Keratinocyte (primary cell): ENCODE data around the gene SCAF4. TPM values are rescaled to one million over a fixed set of nuclear protein-coding genes. Genes with fewer than 3 reads are reported as not detected.

Source experiments
- DNase-seq: peaks from one replicate; pipeline ENCODE4 v3.0.0-alpha.2; 2011; ENCODE audit warnings: low read depth, missing footprints, low spot score
- FAIRE-seq: peaks from 2 replicates; lab custom pipeline; 2011; peaks lifted over from hg19 to GRCh38; lab: Jason Lieb, UNC
- H2AFZ ChIP-seq: 2 replicates; pipeline ENCODE4 v1.6.0; 2012; ENCODE audit warnings: low read length, control low read depth, inconsistent platforms; ENCODE audit not compliant: control insufficient read depth
- H3K27ac ChIP-seq: 2 replicates; pipeline ENCODE4 v1.5.1; 2011; ENCODE audit warnings: low read length; ENCODE audit not compliant: control insufficient read depth, insufficient read depth
- H3K27me3 ChIP-seq: 3 replicates; pipeline ENCODE4 v1.6.0; 2011; ENCODE audit warnings: low read length; ENCODE audit not compliant: control insufficient read depth, insufficient read depth; ENCODE audit errors: extremely low read depth
- H3K36me3 ChIP-seq, 2 experiments: 2 replicates in 1 of 2; 3 replicates in 1 of 2; pipeline ENCODE4 v1.5.1; 2011; ENCODE audit warnings: low read length in 2 of 2, mild to moderate bottlenecking in 1 of 2; ENCODE audit not compliant: control insufficient read depth in 2 of 2, insufficient read depth in 2 of 2; ENCODE audit errors: extremely low read depth in 1 of 2
- H3K4me1 ChIP-seq: 3 replicates; pipeline ENCODE4 v1.5.1; 2011; ENCODE audit warnings: low read length; ENCODE audit not compliant: control insufficient read depth, insufficient read depth; ENCODE audit errors: extremely low read depth
- H3K4me2 ChIP-seq: 3 replicates; pipeline ENCODE4 v1.6.0; 2011; ENCODE audit warnings: low read depth, low read length; ENCODE audit not compliant: control insufficient read depth, insufficient read depth; ENCODE audit errors: extremely low read depth
- H3K4me3 ChIP-seq, 3 experiments: fragments of 200-600 bp in 1 of 3; sonication (generic) in 1 of 3; 2 replicates in 2 of 3; 3 replicates in 1 of 3; pipeline ENCODE4 v1.5.1; 2011 to 2016; ENCODE audit warnings: low read length in 3 of 3, mild to moderate bottlenecking in 3 of 3, control low read depth in 2 of 3, inconsistent platforms in 1 of 3, low read depth in 1 of 3, mixed read lengths in 1 of 3, mixed run types in 1 of 3, moderate library complexity in 1 of 3; ENCODE audit not compliant: control insufficient read depth in 2 of 3, insufficient read depth in 2 of 3; ENCODE audit errors: extremely low read depth in 1 of 3
- H3K79me2 ChIP-seq: 2 replicates; pipeline ENCODE4 v1.6.0; 2012; ENCODE audit warnings: low read length; ENCODE audit not compliant: control insufficient read depth, insufficient read depth
- H3K9ac ChIP-seq: 3 replicates; pipeline ENCODE4 v1.6.0; 2011; ENCODE audit warnings: low read length; ENCODE audit not compliant: control insufficient read depth, insufficient read depth; ENCODE audit errors: extremely low read depth
- H3K9me1 ChIP-seq: 3 replicates; pipeline ENCODE4 v1.6.0; 2011; ENCODE audit warnings: low read length; ENCODE audit not compliant: control insufficient read depth, insufficient read depth; ENCODE audit errors: extremely low read depth
- H3K9me3 ChIP-seq: 2 replicates; pipeline ENCODE4 v1.5.1; 2012; ENCODE audit warnings: low read depth, low read length; ENCODE audit not compliant: control insufficient read depth
- H4K20me1 ChIP-seq: 3 replicates; pipeline ENCODE4 v1.6.0; 2011; ENCODE audit warnings: low read length; ENCODE audit not compliant: control insufficient read depth, insufficient read depth; ENCODE audit errors: extremely low read depth
- CTCF ChIP-seq, 3 experiments: IDR thresholded peaks in 1 of 3; conservative IDR thresholded peaks in 1 of 3; optimal IDR thresholded peaks in 1 of 3; 2 replicates in 2 of 3; 3 replicates in 1 of 3; pipeline versions ENCODE3 to v1.5.1; 2011; ENCODE audit warnings: low read length in 3 of 3, mild to moderate bottlenecking in 3 of 3, moderate library complexity in 2 of 3, control low read depth in 1 of 3, inconsistent platforms in 1 of 3; ENCODE audit not compliant: insufficient read depth in 2 of 3; ENCODE audit errors: extremely low read depth in 1 of 3
- EZH2 ChIP-seq: IDR thresholded peaks from one replicate; pipeline ENCODE4 v1.6.1; 2012; ENCODE audit warnings: inconsistent platforms, mild to moderate bottlenecking, low read length, moderate library complexity
- dilution Hi-C: fragments of 300-500 bp; cut with MboI; formaldehyde crosslinking; loops from one replicate; pipeline ENCODE4 v1.7.0; 2020; ENCODE audit warnings: low sequenced_read_pairs; ENCODE audit not compliant: extremely low pct_ligation_motif_present
- polyA plus RNA-seq, 5 experiments: library from polyadenylated mRNA; depleted of rRNA in 3 of 5; stranded (reverse) in 3 of 5; stranded (forward) in 1 of 5; unstranded in 1 of 5; fragments of >200 nt; gene quantifications; 1 replicate in 1 of 5; 2 replicates in 3 of 5; 3 replicates in 1 of 5; pipeline versions ENCODE4 v1.2.1 to v1.2.3, GENCODE V29; 2011 to 2012; ENCODE audit warnings: missing spikeins in 2 of 5, low read depth in 1 of 5, low replicate concordance in 1 of 5

The SCAF4 gene
- polyA plus RNA-seq, 1 donor (not counting 4 experiments of a cell fraction or from before 2014, with no cell fraction given): 7.5 TPM

- DNase-seq: no peak
Observed at GRCh38 chr21:31735511-31735992, 3.6 kb upstream of the SCAF4 start.

GRCh38 chr21:31733551-31734149 is 1.7 kb upstream of the SCAF4 start:
- Histone ChIP-seq H3K4me1 (peaks cover 26% of the 10 kb centered on the region), H2AFZ (no peak overlapping the region), H3K79me2 (peaks cover 32% of the 10 kb centered on the region), H3K4me3 (no peak overlapping the region), H3K4me2 (no peak overlapping the region), H3K27me3 (no peaks in the 10 kb centered on the region), H3K9me3 (no peaks in the 10 kb centered on the region), H3K36me3 (no peaks in the 10 kb centered on the region), H4K20me1 (peaks cover 19% of the 10 kb centered on the region), H3K9ac (no peak overlapping the region), H3K27ac (no peak overlapping the region), H3K9me1 (peaks cover 1% of the 10 kb centered on the region)
- dilution Hi-C loops: no loop called here
- peak; percentile 13 for FAIRE-seq
- TF ChIP-seq CTCF (optimal IDR thresholded peaks at IDR 0.05 in 1 of 3, IDR thresholded peaks at IDR 0.05 in 1 of 3, conservative IDR thresholded peaks at IDR 0.05 in 1 of 3; ENCODE audit: extremely low read depth in 1 of 3, insufficient read depth in 2 of 3, low read length in 3 of 3) (no peak), EZH2 (no peak)
- DNase-seq: no peak

More at GRCh38 chr21:31735511-31735992, 3.6 kb upstream of the SCAF4 start:
- Histone ChIP-seq H3K79me2 (peaks cover 13% of the 10 kb centered on the region), H3K9me1 (no peaks in the 10 kb centered on the region), H3K27ac (no peak overlapping the region), H3K9ac (no peak overlapping the region), H4K20me1 (peaks cover 5% of the 10 kb centered on the region), H3K36me3 (no peaks in the 10 kb centered on the region), H2AFZ (no peak overlapping the region), H3K4me2 (no peak overlapping the region), H3K27me3 (no peaks in the 10 kb centered on the region), H3K4me1 (peaks cover 11% of the 10 kb centered on the region), H3K4me3 (no peak overlapping the region), H3K9me3 (no peaks in the 10 kb centered on the region)
- FAIRE-seq: no peak
- dilution Hi-C loops: no loop called here
- TF ChIP-seq EZH2: no peak
- TF ChIP-seq CTCF (optimal IDR thresholded peaks at IDR 0.05 in 1 of 3, IDR thresholded peaks at IDR 0.05 in 1 of 3, conservative IDR thresholded peaks at IDR 0.05 in 1 of 3; ENCODE audit: extremely low read depth in 1 of 3, insufficient read depth in 2 of 3, low read length in 3 of 3): no peak
